Measurements from ENCODE around the gene SYT12. TPM values are rescaled to one million over a fixed set of nuclear protein-coding genes. Genes with fewer than 3 reads are reported as not detected.

The SYT12 gene
- total and polyA plus RNA-seq, 2 donors (not counting 1 experiment from before 2014, with no cell fraction given) = not detected

DNA sequence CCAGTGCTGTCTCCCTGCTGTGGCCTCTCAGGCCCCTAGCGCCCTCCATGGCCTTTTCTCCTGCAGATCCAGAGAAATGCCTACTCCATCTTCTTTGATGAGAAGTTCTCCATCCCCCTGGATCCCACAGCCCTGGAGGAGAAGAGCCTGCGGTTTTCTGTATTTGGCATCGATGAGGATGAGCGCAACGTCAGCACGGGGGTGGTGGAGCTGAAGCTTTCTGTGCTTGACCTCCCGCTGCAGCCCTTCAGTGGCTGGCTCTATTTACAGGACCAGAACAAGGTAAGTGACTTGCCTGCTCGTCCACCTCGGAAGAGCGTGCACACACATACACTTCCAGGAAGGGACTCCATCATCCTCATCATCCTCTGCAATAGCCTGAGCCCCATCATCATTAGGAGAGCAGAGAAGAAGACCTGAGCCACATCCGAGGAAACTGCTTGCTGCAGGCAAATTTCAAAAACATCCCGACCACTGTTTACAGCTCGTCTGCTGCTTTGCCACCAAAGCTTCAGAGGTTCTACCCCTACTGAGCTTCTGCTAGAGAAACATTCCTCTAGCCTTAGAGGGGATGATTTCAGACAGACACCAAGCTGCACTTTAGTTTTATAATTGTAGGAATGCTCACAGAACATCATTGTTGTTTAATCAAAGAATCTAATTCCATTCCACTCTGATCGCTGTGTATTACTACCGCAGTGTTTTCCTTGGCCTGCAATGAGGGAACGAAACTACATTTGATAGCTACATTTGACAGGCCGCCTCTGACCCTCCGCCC lies 20.8 kb downstream of the SYT12 start:
- 96% methylated on average over 16 of the region's 18 CpGs for WGBS (ENCODE audit: insufficient coverage)
- POLR2A ChIA-PET = no interaction called here
- CTCF ChIA-PET = interaction anchor here (0.6 kb wide), 1 partner anchor 296 kb away, joined by 3 read pairs; no protein-coding TSS in a partner anchor

DNA sequence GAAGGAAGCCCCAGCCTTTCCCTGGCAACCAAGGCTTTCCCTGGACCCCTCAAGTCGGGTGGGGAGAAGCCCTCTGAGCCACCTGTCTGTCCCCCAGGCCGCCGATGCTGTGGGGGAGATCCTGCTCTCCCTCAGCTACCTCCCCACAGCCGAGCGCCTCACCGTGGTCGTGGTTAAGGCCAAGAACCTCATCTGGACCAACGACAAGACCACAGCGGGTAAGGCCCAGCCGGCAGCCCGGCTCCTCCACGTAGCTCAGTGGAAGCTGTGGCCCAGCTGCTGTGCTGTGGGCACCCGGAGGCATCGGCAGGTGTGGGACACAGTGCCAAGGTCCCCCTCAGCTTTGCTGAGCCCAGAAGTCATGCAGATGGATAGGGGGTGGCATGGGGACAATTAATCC lies 21.6 kb downstream of the SYT12 start:
- no peaks in the 10 kb centered on the region for H4K20me1 ChIP-seq (ENCODE audit: control insufficient read depth, insufficient read depth, low read length, poor library complexity, severe bottlenecking)
- H3K27ac ChIP-seq (ENCODE audit: low read length in 2 of 2) = no peak overlapping the region
- ATAC-seq (ENCODE audit: low read depth) = no peak
- H3K4me2 ChIP-seq (replicated peaks; ENCODE audit: low read depth, low read length, poor library complexity, severe bottlenecking) = no peak overlapping the region
- CTCF ChIA-PET = interaction anchor here (0.6 kb wide), 1 partner anchor 295 kb away, joined by 3 read pairs; no protein-coding TSS in a partner anchor
- no peak overlapping the region for H2AFZ ChIP-seq (ENCODE audit: insufficient read depth, low read depth, low read length, poor library complexity, severe bottlenecking)
- no peak overlapping the region for H3K4me3 ChIP-seq (ENCODE audit: control extremely low read depth in 1 of 5, extremely low read depth in 1 of 5, insufficient read depth in 1 of 5, low read depth in 2 of 5, low read length in 4 of 5)
- no peaks in the 10 kb centered on the region for H3K9me3 ChIP-seq (ENCODE audit: control extremely low read depth in 1 of 3, control insufficient read depth in 2 of 3, insufficient read depth in 1 of 3, low read length in 2 of 3)
- intact Hi-C loops (cut with micrococcal nuclease) = no loop called here
- WGBS (ENCODE audit: insufficient coverage) = 37% methylated on average over 14 of the region's 14 CpGs
- Mint-ChIP-seq H3K4me3 (no peak overlapping the region), H3K4me1 (peaks cover 16% of the 10 kb centered on the region), H3K9me3 (ENCODE audit: insufficient read depth) (no peaks in the 10 kb centered on the region), H3K27me3 (peaks cover 45% of the 10 kb centered on the region), H3K27ac (no peak overlapping the region)
- POLR2A ChIA-PET = no interaction called here
- no peaks in the 10 kb centered on the region for H3K79me2 ChIP-seq (ENCODE audit: control insufficient read depth, insufficient read depth, low read length)
- no peaks in the 10 kb centered on the region for H3K36me3 ChIP-seq (replicated peaks in 1 of 2; ENCODE audit: control extremely low read depth in 1 of 2, control insufficient read depth in 1 of 2, extremely low read depth in 1 of 2, insufficient read depth in 2 of 2, low read length in 1 of 2)
- peaks cover 0 to 48% (median 8%) of the 10 kb centered on the region in 4 experiments for H3K27me3 ChIP-seq (replicated peaks in 1 of 4; ENCODE audit: control extremely low read depth in 1 of 4, control insufficient read depth in 3 of 4, insufficient read depth in 4 of 4, low read length in 3 of 4)
- no peak for DNase-seq
- H3K4me1 ChIP-seq (ENCODE audit: control insufficient read depth in 2 of 2, insufficient read depth in 2 of 2, low read length in 2 of 2) = peaks cover 0 to 8% of the 10 kb centered on the region in 2 donors
- H3K9ac ChIP-seq (ENCODE audit: low read length) = no peak overlapping the region
- TF ChIP-seq EZH2 (IDR thresholded peaks at IDR 0.05; ENCODE audit: borderline replicate concordance, insufficient read depth, low read depth, low read length, poor library complexity, severe bottlenecking) = no peak
- TF ChIP-seq, protein P1, sequence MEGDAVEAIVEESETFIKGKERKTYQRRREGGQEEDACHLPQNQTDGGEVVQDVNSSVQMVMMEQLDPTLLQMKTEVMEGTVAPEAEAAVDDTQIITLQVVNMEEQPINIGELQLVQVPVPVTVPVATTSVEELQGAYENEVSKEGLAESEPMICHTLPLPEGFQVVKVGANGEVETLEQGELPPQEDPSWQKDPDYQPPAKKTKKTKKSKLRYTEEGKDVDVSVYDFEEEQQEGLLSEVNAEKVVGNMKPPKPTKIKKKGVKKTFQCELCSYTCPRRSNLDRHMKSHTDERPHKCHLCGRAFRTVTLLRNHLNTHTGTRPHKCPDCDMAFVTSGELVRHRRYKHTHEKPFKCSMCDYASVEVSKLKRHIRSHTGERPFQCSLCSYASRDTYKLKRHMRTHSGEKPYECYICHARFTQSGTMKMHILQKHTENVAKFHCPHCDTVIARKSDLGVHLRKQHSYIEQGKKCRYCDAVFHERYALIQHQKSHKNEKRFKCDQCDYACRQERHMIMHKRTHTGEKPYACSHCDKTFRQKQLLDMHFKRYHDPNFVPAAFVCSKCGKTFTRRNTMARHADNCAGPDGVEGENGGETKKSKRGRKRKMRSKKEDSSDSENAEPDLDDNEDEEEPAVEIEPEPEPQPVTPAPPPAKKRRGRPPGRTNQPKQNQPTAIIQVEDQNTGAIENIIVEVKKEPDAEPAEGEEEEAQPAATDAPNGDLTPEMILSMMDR (IDR thresholded peaks at IDR 0.05) = no peak

More for the DNA sequence above, 20.8 kb downstream of the SYT12 start:
- H4K20me1 ChIP-seq (ENCODE audit: control insufficient read depth, insufficient read depth, low read length, poor library complexity, severe bottlenecking) = no peaks in the 10 kb centered on the region
- peaks cover 0 to 42% (median 8%) of the 10 kb centered on the region in 4 experiments for H3K27me3 ChIP-seq (replicated peaks in 1 of 4; ENCODE audit: control extremely low read depth in 1 of 4, control insufficient read depth in 3 of 4, insufficient read depth in 4 of 4, low read length in 3 of 4)
- no peaks in the 10 kb centered on the region for H3K36me3 ChIP-seq (replicated peaks in 1 of 2; ENCODE audit: control extremely low read depth in 1 of 2, control insufficient read depth in 1 of 2, extremely low read depth in 1 of 2, insufficient read depth in 2 of 2, low read length in 1 of 2)
- no peak overlapping the region for H3K9ac ChIP-seq (ENCODE audit: low read length)
- no peak overlapping the region for H3K4me3 Mint-ChIP-seq
- peaks cover 46% of the 10 kb centered on the region for H3K27me3 Mint-ChIP-seq
- peaks cover 0 to 8% of the 10 kb centered on the region in 2 donors for H3K4me1 ChIP-seq (ENCODE audit: control insufficient read depth in 2 of 2, insufficient read depth in 2 of 2, low read length in 2 of 2)
- H3K27ac Mint-ChIP-seq = no peak overlapping the region
- no peak for DNase-seq
- TF ChIP-seq EZH2 (IDR thresholded peaks at IDR 0.05; ENCODE audit: borderline replicate concordance, insufficient read depth, low read depth, low read length, poor library complexity, severe bottlenecking) = no peak
- TF ChIP-seq, protein P1 (IDR thresholded peaks at IDR 0.05) = no peak
- no peak overlapping the region for H3K4me3 ChIP-seq (ENCODE audit: control extremely low read depth in 1 of 5, extremely low read depth in 1 of 5, insufficient read depth in 1 of 5, low read depth in 2 of 5, low read length in 4 of 5)
- H3K27ac ChIP-seq (ENCODE audit: low read length in 2 of 2) = no peak overlapping the region
- intact Hi-C loops (cut with micrococcal nuclease) = no loop called here
- no peaks in the 10 kb centered on the region for H3K9me3 Mint-ChIP-seq (ENCODE audit: insufficient read depth)
- no peaks in the 10 kb centered on the region for H3K9me3 ChIP-seq (ENCODE audit: control extremely low read depth in 1 of 3, control insufficient read depth in 2 of 3, insufficient read depth in 1 of 3, low read length in 2 of 3)
- ATAC-seq (ENCODE audit: low read depth) = no peak
- H3K4me1 Mint-ChIP-seq = peaks cover 16% of the 10 kb centered on the region
- no peak overlapping the region for H2AFZ ChIP-seq (ENCODE audit: insufficient read depth, low read depth, low read length, poor library complexity, severe bottlenecking)
- H3K4me2 ChIP-seq (replicated peaks; ENCODE audit: low read depth, low read length, poor library complexity, severe bottlenecking) = no peak overlapping the region
- H3K79me2 ChIP-seq (ENCODE audit: control insufficient read depth, insufficient read depth, low read length) = no peaks in the 10 kb centered on the region

Data from B cell (primary cell).